DOHH2 (cell line): Measurements from ENCODE around the gene CYYR1.

Experiments used
- CTCF ChIP-seq: fragments of 200-600 bp; sonication (generic); IDR thresholded peaks from one replicate; pipeline ENCODE4 v1.5.1; 2014; ENCODE audit warnings: antibody characterized with exemption, mild to moderate bottlenecking, low read depth, low read length; ENCODE audit not compliant: poor library complexity, severe bottlenecking
- EZH2phosphoT487 ChIP-seq: fragments of 200-600 bp; sonication (generic); IDR thresholded peaks from 2 replicates; pipeline ENCODE4 v1.6.1; 2017; ENCODE audit warnings: borderline replicate concordance, mild to moderate bottlenecking, antibody characterized with exemption, low read length, moderate library complexity, mixed read lengths

- TF ChIP-seq CTCF, result no peak
- no peak for TF ChIP-seq EZH2phosphoT487
Observed at GRCh38 chr21:26599261-26599660, 26.2 kb upstream of the CYYR1 start.
